Neural cell (in vitro differentiated cells): Measurements from ENCODE around the gene ACLY. TPM values are rescaled to one million over a fixed set of nuclear protein-coding genes. Genes with fewer than 3 reads are reported as not detected.

Source experiments
- H2AFZ ChIP-seq: fragments of 200-600, 300-800 bp; sonication (generic), shearing (Covaris generic); 2 replicates; pipeline ENCODE4 v1.6.0; 2014; ENCODE audit warnings: low read depth, mild to moderate bottlenecking, antibody characterized with exemption, low read length, moderate library complexity
- H3F3A ChIP-seq: fragments of 200-600 bp; shearing (Covaris generic); 2 replicates; pipeline ENCODE4 v1.6.1; 2016; ENCODE audit warnings: mild to moderate bottlenecking, moderate library complexity, mixed read lengths, antibody characterized with exemption, low read length; ENCODE audit not compliant: insufficient read depth, poor library complexity, severe bottlenecking
- H3K27ac ChIP-seq: fragments of 200-600, 300-800 bp; sonication (generic), shearing (Covaris generic); 2 replicates; pipeline ENCODE4 v1.5.1; 2014; ENCODE audit warnings: mild to moderate bottlenecking, low read length, moderate library complexity
- H3K27me3 ChIP-seq: fragments of 300-800, 200-600 bp; sonication (generic), shearing (Covaris generic); 2 replicates; pipeline ENCODE4 v1.6.0; 2014; ENCODE audit warnings: mild to moderate bottlenecking, low read depth, low read length, moderate library complexity; ENCODE audit not compliant: insufficient read depth
- H3K36me3 ChIP-seq: fragments of 300-800, 200-600 bp; sonication (generic), shearing (Covaris generic); 2 replicates; pipeline ENCODE4 v1.5.1; 2014; ENCODE audit warnings: mild to moderate bottlenecking, antibody characterized with exemption, low read length, moderate library complexity; ENCODE audit not compliant: insufficient read depth
- H3K4me2 ChIP-seq: fragments of 300-800, 200-600 bp; sonication (generic), shearing (Covaris generic); 2 replicates; pipeline ENCODE4 v1.6.0; 2014; ENCODE audit warnings: mild to moderate bottlenecking, low read length
- H3K4me3 ChIP-seq: fragments of 300-800, 200-600 bp; sonication (generic), shearing (Covaris generic); 2 replicates; pipeline ENCODE4 v1.5.1; 2014; ENCODE audit warnings: mild to moderate bottlenecking, low read length, moderate library complexity
- H3K79me2 ChIP-seq: fragments of 200-600 bp; shearing (Covaris generic); replicated peaks from 2 replicates; pipeline ENCODE4 v1.6.0; 2014; ENCODE audit warnings: mild to moderate bottlenecking, low read length, moderate library complexity; ENCODE audit not compliant: insufficient read depth
- H3K9ac ChIP-seq: fragments of 300-800, 200-600 bp; sonication (generic), shearing (Covaris generic); 2 replicates; pipeline ENCODE4 v1.6.1; 2016; ENCODE audit warnings: mild to moderate bottlenecking, low read length, mixed read lengths
- H3K9me2 ChIP-seq: fragments of 200-600 bp; shearing (Covaris generic); 2 replicates; pipeline ENCODE4 v1.6.1; 2016; ENCODE audit warnings: mild to moderate bottlenecking, low read length, mixed read lengths; ENCODE audit not compliant: insufficient read depth
- H3K9me3 ChIP-seq: fragments of 200-600, 300-800 bp; sonication (generic), shearing (Covaris generic); 2 replicates; pipeline ENCODE4 v1.6.1; 2016; ENCODE audit warnings: mild to moderate bottlenecking, mixed run types, low read length, moderate library complexity, mixed read lengths
- H4K20me1 ChIP-seq: fragments of 200-600 bp; shearing (Covaris generic); 2 replicates; pipeline ENCODE4 v1.6.1; 2016; ENCODE audit warnings: mild to moderate bottlenecking, mixed run types; ENCODE audit not compliant: insufficient read depth
- EP300 ChIP-seq: fragments of 450-650 bp; conservative IDR thresholded peaks from 2 replicates; pipeline ENCODE4 v1.6.1; 2014; ENCODE audit warnings: antibody characterized with exemption, mild to moderate bottlenecking, moderate library complexity; ENCODE audit not compliant: poor library complexity, severe bottlenecking
- EZH2 ChIP-seq: fragments of 200-600, 300-800 bp; shearing (Covaris generic), sonication (generic); IDR thresholded peaks from 2 replicates; pipeline ENCODE4 v1.6.1; 2014; ENCODE audit warnings: antibody characterized with exemption, low read length, borderline replicate concordance, mild to moderate bottlenecking; ENCODE audit not compliant: insufficient read depth, poor library complexity, severe bottlenecking
- MXI1 ChIP-seq: fragments of 450-650 bp; conservative IDR thresholded peaks from 2 replicates; pipeline ENCODE4 v1.6.1; 2014; ENCODE audit warnings: antibody characterized with exemption, mild to moderate bottlenecking; ENCODE audit not compliant: poor library complexity, severe bottlenecking
- POLR2AphosphoS5 ChIP-seq: IDR thresholded peaks from 2 replicates; pipeline ENCODE4 v1.6.1; 2012
- RAD21 ChIP-seq: fragments of 450-650 bp; conservative IDR thresholded peaks from 2 replicates; pipeline ENCODE4 v1.6.1; 2014; ENCODE audit warnings: antibody characterized with exemption, mild to moderate bottlenecking, moderate library complexity
- SMC3 ChIP-seq: fragments of 450-650 bp; conservative IDR thresholded peaks from 2 replicates; pipeline ENCODE4 v1.6.1; 2014; ENCODE audit warnings: antibody characterized with exemption, mild to moderate bottlenecking, moderate library complexity; ENCODE audit not compliant: poor library complexity
- TAF1 ChIP-seq: IDR thresholded peaks from 2 replicates; pipeline ENCODE4 v1.6.1; 2012; ENCODE audit warnings: low read depth
- polyA plus RNA-seq: library from polyadenylated mRNA; depleted of rRNA; stranded (reverse); fragments of >200 nt; gene quantifications from 2 replicates; pipeline ENCODE4 v1.2.3, GENCODE V29; 2014
- TF ChIP-seq, protein P1 (sequence below): IDR thresholded peaks from 2 replicates; pipeline ENCODE4 v1.6.1; 2012; ENCODE audit warnings: borderline replicate concordance
- TF ChIP-seq, protein P2 (sequence below): fragments of 450-650 bp; IDR thresholded peaks from 2 replicates; pipeline ENCODE4 v1.5.1; 2014; ENCODE audit warnings: antibody characterized with exemption, mild to moderate bottlenecking, moderate library complexity; ENCODE audit not compliant: poor library complexity, severe bottlenecking

The ACLY gene
- polyA plus RNA-seq, 1 donor from 2014 or later: 136 TPM

GRCh38 chr17:41836550-41837196 lies 82.1 kb downstream of the ACLY start:
- no peaks in the 10 kb centered on the region for H3K9me2 ChIP-seq
- TF ChIP-seq MXI1: no peak
- TF ChIP-seq, protein P1, sequence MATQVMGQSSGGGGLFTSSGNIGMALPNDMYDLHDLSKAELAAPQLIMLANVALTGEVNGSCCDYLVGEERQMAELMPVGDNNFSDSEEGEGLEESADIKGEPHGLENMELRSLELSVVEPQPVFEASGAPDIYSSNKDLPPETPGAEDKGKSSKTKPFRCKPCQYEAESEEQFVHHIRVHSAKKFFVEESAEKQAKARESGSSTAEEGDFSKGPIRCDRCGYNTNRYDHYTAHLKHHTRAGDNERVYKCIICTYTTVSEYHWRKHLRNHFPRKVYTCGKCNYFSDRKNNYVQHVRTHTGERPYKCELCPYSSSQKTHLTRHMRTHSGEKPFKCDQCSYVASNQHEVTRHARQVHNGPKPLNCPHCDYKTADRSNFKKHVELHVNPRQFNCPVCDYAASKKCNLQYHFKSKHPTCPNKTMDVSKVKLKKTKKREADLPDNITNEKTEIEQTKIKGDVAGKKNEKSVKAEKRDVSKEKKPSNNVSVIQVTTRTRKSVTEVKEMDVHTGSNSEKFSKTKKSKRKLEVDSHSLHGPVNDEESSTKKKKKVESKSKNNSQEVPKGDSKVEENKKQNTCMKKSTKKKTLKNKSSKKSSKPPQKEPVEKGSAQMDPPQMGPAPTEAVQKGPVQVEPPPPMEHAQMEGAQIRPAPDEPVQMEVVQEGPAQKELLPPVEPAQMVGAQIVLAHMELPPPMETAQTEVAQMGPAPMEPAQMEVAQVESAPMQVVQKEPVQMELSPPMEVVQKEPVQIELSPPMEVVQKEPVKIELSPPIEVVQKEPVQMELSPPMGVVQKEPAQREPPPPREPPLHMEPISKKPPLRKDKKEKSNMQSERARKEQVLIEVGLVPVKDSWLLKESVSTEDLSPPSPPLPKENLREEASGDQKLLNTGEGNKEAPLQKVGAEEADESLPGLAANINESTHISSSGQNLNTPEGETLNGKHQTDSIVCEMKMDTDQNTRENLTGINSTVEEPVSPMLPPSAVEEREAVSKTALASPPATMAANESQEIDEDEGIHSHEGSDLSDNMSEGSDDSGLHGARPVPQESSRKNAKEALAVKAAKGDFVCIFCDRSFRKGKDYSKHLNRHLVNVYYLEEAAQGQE: no peak
- TF ChIP-seq EP300: no peak
- TF ChIP-seq, protein P2, sequence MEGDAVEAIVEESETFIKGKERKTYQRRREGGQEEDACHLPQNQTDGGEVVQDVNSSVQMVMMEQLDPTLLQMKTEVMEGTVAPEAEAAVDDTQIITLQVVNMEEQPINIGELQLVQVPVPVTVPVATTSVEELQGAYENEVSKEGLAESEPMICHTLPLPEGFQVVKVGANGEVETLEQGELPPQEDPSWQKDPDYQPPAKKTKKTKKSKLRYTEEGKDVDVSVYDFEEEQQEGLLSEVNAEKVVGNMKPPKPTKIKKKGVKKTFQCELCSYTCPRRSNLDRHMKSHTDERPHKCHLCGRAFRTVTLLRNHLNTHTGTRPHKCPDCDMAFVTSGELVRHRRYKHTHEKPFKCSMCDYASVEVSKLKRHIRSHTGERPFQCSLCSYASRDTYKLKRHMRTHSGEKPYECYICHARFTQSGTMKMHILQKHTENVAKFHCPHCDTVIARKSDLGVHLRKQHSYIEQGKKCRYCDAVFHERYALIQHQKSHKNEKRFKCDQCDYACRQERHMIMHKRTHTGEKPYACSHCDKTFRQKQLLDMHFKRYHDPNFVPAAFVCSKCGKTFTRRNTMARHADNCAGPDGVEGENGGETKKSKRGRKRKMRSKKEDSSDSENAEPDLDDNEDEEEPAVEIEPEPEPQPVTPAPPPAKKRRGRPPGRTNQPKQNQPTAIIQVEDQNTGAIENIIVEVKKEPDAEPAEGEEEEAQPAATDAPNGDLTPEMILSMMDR: no peak
- no peak for TF ChIP-seq RAD21
- TF ChIP-seq TAF1: no peak
- no peaks in the 10 kb centered on the region for H3K9me3 ChIP-seq
- H3K27ac ChIP-seq: no peak overlapping the region
- no peaks in the 10 kb centered on the region for H3F3A ChIP-seq
- H3K4me3 ChIP-seq: peak overlapping the region; percentile 95
- no peaks in the 10 kb centered on the region for H3K36me3 ChIP-seq
- H2AFZ ChIP-seq: peak overlapping the region; percentile 27
- H3K79me2 ChIP-seq: peaks cover 17% of the 10 kb centered on the region
- H3K9ac ChIP-seq: peak overlapping the region; percentile 90
- H4K20me1 ChIP-seq: no peaks in the 10 kb centered on the region
- H3K27me3 ChIP-seq: no peaks in the 10 kb centered on the region
- H3K4me2 ChIP-seq: no peak overlapping the region

DNA sequence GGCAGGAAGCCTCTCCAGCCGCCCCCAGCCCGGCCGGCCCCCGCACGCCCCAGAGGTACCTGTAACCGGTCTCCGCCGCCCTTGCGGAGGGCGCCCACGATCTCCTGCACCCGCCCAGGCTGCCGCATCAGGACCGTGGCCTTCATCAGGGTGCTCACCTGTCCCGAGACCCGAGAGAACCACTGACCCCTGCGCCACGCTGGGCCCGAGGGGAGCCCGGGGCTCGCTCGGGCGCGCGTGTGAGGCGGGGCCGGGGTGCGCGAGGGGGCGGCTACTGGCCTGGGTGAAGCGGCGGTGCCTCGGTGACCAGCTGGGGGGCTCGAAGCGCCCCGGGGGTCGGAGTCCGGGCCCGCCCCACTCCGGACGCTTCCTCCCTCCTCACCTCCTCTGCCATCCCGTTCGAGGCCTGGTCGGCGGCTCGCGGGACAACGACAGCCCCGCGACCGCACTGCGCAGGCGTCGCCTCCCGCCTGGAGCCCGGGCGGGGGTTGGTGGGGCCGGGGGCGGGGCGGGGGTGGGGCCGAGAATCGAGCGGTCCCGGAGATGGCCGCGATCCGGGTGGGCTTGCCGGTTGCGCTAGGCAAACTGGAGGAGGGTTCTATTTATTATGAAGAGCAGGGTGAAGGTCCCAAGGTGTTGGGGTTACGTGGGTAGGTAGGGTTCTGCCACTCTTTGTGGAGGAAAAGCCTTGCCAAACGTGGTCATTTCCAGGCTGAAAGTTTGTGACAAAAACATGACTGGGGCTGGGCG lies 82.8 kb downstream of the ACLY start, which contains the start of gene NT5C3B:
TSS of gene NT5C3B (minus strand) at position 433 of the 750 bp plus-strand sequence. CDS start at position 394, 39 bp downstream.
- H3K4me3 ChIP-seq: peak within 1 kb of the TSS; percentile 95
- TF ChIP-seq POLR2AphosphoS5 (peak; percentile 89), RAD21 (no peak), EP300 (no peak), MXI1 (peak; percentile 71), TAF1 (peak; percentile 58), EZH2 (no peak), SMC3 (no peak)
- TF ChIP-seq, protein P1: peak; percentile 59
- TF ChIP-seq, protein P2: no peak
- no peaks in the 10 kb centered on the region for H3F3A ChIP-seq
- peak within 1 kb of the TSS; percentile 24 for H3K27ac ChIP-seq
- no peaks in the 10 kb centered on the region for H3K9me3 ChIP-seq
- no peaks in the 10 kb centered on the region for H3K27me3 ChIP-seq
- peaks cover 17% of the 10 kb centered on the region for H3K79me2 ChIP-seq
- no peaks in the 10 kb centered on the region for H4K20me1 ChIP-seq
- peak within 1 kb of the TSS; percentile 90 for H3K9ac ChIP-seq
- peak within 1 kb of the TSS; percentile 82 for H3K4me2 ChIP-seq
- H3K36me3 ChIP-seq: no peaks in the 10 kb centered on the region
- peak within 1 kb of the TSS; percentile 79 for H2AFZ ChIP-seq
- H3K9me2 ChIP-seq: no peaks in the 10 kb centered on the region
